GM23248 (cell line): ENCODE results near the gene RAD51B. TPM values are rescaled to one million over a fixed set of nuclear protein-coding genes. Genes with fewer than 3 reads are reported as not detected.

ENCODE experiments used
- DNase-seq: peaks from one replicate; pipeline ENCODE4 v3.0.0-alpha.2; 2015
- H2AFZ ChIP-seq: fragments of 200-600 bp; sonication (generic); 2 replicates; pipeline ENCODE4 v1.6.1; 2016; ENCODE audit warnings: antibody characterized with exemption
- H3F3A ChIP-seq: fragments of 200-600 bp; sonication (generic); 2 replicates; pipeline ENCODE4 v1.6.1; 2016; ENCODE audit warnings: mild to moderate bottlenecking, antibody characterized with exemption, mixed run types; ENCODE audit not compliant: insufficient read depth
- H3K27ac ChIP-seq: fragments of 200-600 bp; sonication (generic); 2 replicates; pipeline ENCODE4 v1.5.1; 2016; ENCODE audit warnings: mild to moderate bottlenecking
- H3K27me3 ChIP-seq: fragments of 200-600 bp; sonication (generic); replicated peaks from 2 replicates; pipeline ENCODE4 v1.6.1; 2016; ENCODE audit warnings: mild to moderate bottlenecking; ENCODE audit not compliant: insufficient read depth
- H3K36me3 ChIP-seq: fragments of 200-600 bp; sonication (generic); 2 replicates; pipeline ENCODE4 v1.6.1; 2016; ENCODE audit warnings: low read depth, mild to moderate bottlenecking
- H3K4me1 ChIP-seq: fragments of 200-600 bp; sonication (generic); 2 replicates; pipeline ENCODE4 v1.6.1; 2016; ENCODE audit warnings: mild to moderate bottlenecking; ENCODE audit not compliant: insufficient read depth
- H3K4me2 ChIP-seq: fragments of 200-600 bp; sonication (generic); one replicate; pipeline ENCODE4 v1.6.1; 2016; ENCODE audit warnings: mild to moderate bottlenecking; ENCODE audit not compliant: unreplicated experiment
- H3K4me3 ChIP-seq: fragments of 200-600 bp; sonication (generic); 2 replicates; pipeline ENCODE4 v1.5.1; 2016; ENCODE audit warnings: mild to moderate bottlenecking
- H3K79me2 ChIP-seq: fragments of 200-600 bp; sonication (generic); 2 replicates; pipeline ENCODE4 v1.6.1; 2016; ENCODE audit warnings: mild to moderate bottlenecking; ENCODE audit not compliant: insufficient read depth
- H3K9ac ChIP-seq: fragments of 200-600 bp; sonication (generic); 2 replicates; pipeline ENCODE4 v1.6.1; 2016; ENCODE audit warnings: mild to moderate bottlenecking
- H3K9me2 ChIP-seq: fragments of 200-600 bp; sonication (generic); 2 replicates; pipeline ENCODE4 v1.6.1; 2016; ENCODE audit warnings: mixed run types, mild to moderate bottlenecking, moderate library complexity; ENCODE audit not compliant: insufficient read depth
- H3K9me3 ChIP-seq: fragments of 200-600 bp; sonication (generic); one replicate; pipeline ENCODE4 v1.6.1; 2017; ENCODE audit warnings: low read depth
- H4K20me1 ChIP-seq: fragments of 200-600 bp; sonication (generic); 2 replicates; pipeline ENCODE4 v1.6.0; 2016; ENCODE audit not compliant: insufficient read depth
- EZH2 ChIP-seq: fragments of 200-600 bp; sonication (generic); IDR thresholded peaks from 2 replicates; pipeline ENCODE4 v1.6.1; 2018; ENCODE audit warnings: antibody characterized with exemption, mild to moderate bottlenecking; ENCODE audit not compliant: insufficient read depth, poor library complexity, severe bottlenecking
- EZH2phosphoT487 ChIP-seq: fragments of 200-600 bp; sonication (generic); IDR thresholded peaks from 2 replicates; pipeline ENCODE4 v1.6.1; 2018; ENCODE audit warnings: antibody characterized with exemption, moderate library complexity, mild to moderate bottlenecking, low read depth; ENCODE audit not compliant: insufficient read depth
- WGBS, 2 experiments: methylation state at CpG; one replicate each; pipeline ENCODE4 v1.1.6; 2015 to 2017; ENCODE audit warnings: low lambda C conversion rate in 2 of 2, low coverage in 1 of 2; ENCODE audit errors: missing lambda C conversion rate in 2 of 2; 5-methylcytosine and 5-hydroxymethylcytosine counted together
- in situ Hi-C: fragments of 300-500 bp; cut with MboI; formaldehyde crosslinking; loops from 2 replicates; pipeline ENCODE4 v1.15.0; 2020
- polyA plus RNA-seq: library from polyadenylated mRNA; unstranded; fragments of >200 nt; fragmentation: Nextera tagmentation; extraction: Ambion mirVana; gene quantifications from 2 replicates; pipeline ENCODE4 v1.2.1, GENCODE V29; 2016
- total RNA-seq: library from RNA; depleted of rRNA; stranded (reverse); fragments of >200 nt; shearing (Covaris generic); gene quantifications from 2 replicates; pipeline ENCODE4 v1.2.3, GENCODE V29; 2014

Gene RAD51B
- total and polyA plus RNA-seq, 2 experiments from 2014 or later: 4.0 to 8.8 TPM

- no peaks in the 10 kb centered on the region for H3K79me2 ChIP-seq
- WGBS, 2 experiments: 50 to 53% methylated on average over 8 of the region's 8 CpGs
- no peak for TF ChIP-seq EZH2
- no peak for TF ChIP-seq EZH2phosphoT487
- H4K20me1 ChIP-seq: no peaks in the 10 kb centered on the region
- H3K4me2 ChIP-seq: no peak overlapping the region
- H3K27me3 ChIP-seq: no peaks in the 10 kb centered on the region
- H3K9me3 ChIP-seq: no peaks in the 10 kb centered on the region
- H3K27ac ChIP-seq: no peak overlapping the region
- in situ Hi-C loops: no loop called here
- no peaks in the 10 kb centered on the region for H3K9me2 ChIP-seq
- DNase-seq: peak; percentile 45
- H3K36me3 ChIP-seq: no peaks in the 10 kb centered on the region
- H3K4me3 ChIP-seq: no peak overlapping the region
- H2AFZ ChIP-seq: peak overlapping the region; percentile 47; the same call in 1 of the 2 replicates
- H3F3A ChIP-seq: peaks cover 20% of the 10 kb centered on the region
- no peak overlapping the region for H3K9ac ChIP-seq
- peaks cover 22% of the 10 kb centered on the region for H3K4me1 ChIP-seq
These were observed 540.4 kb downstream of the RAD51B start for GRCh38 chr14:68359837-68360552.

- no peaks in the 10 kb centered on the region for H4K20me1 ChIP-seq
- no peaks in the 10 kb centered on the region for H3K9me2 ChIP-seq
- H3F3A ChIP-seq: peaks cover 32% of the 10 kb centered on the region
- H3K4me2 ChIP-seq: no peak overlapping the region
- 64% methylated on average over 2 of the region's 2 CpGs for WGBS, 2 experiments
- no peak overlapping the region; the same call in 1 of the 2 replicates for H3K27ac ChIP-seq
- no peak overlapping the region for H3K4me3 ChIP-seq
- no peak overlapping the region for H3K9ac ChIP-seq
- H2AFZ ChIP-seq: no peak overlapping the region
- no peaks in the 10 kb centered on the region for H3K9me3 ChIP-seq
- H3K27me3 ChIP-seq: no peaks in the 10 kb centered on the region
- no peaks in the 10 kb centered on the region for H3K79me2 ChIP-seq
- in situ Hi-C loops: no loop called here
- TF ChIP-seq EZH2phosphoT487: 0 out of 2 replicates have a peak, but pooled peaks have one; percentile 42
- TF ChIP-seq EZH2: no peak
- DNase-seq: peak; percentile 65
- H3K4me1 ChIP-seq: peaks cover 34% of the 10 kb centered on the region
- no peaks in the 10 kb centered on the region for H3K36me3 ChIP-seq
These were observed 541.7 kb downstream of the RAD51B start for GRCh38 chr14:68361231-68361630.

GRCh38 chr14:68362846-68363245 lies 543.3 kb downstream of the RAD51B start:
- no peaks in the 10 kb centered on the region for H3K27me3 ChIP-seq
- DNase-seq: no peak
- H3K9me2 ChIP-seq: no peaks in the 10 kb centered on the region
- no peaks in the 10 kb centered on the region for H3K79me2 ChIP-seq
- WGBS, 2 experiments: 93 to 100% methylated on average over 4 of the region's 4 CpGs
- H3K27ac ChIP-seq: no peak overlapping the region
- peaks cover 32% of the 10 kb centered on the region for H3F3A ChIP-seq
- H3K4me1 ChIP-seq: peaks cover 34% of the 10 kb centered on the region
- no peak overlapping the region for H3K9ac ChIP-seq
- no peak overlapping the region for H2AFZ ChIP-seq
- in situ Hi-C loops: no loop called here
- no peak overlapping the region for H3K4me3 ChIP-seq
- no peaks in the 10 kb centered on the region for H4K20me1 ChIP-seq
- no peaks in the 10 kb centered on the region for H3K9me3 ChIP-seq
- no peak overlapping the region for H3K4me2 ChIP-seq
- no peak for TF ChIP-seq EZH2
- no peak for TF ChIP-seq EZH2phosphoT487
- H3K36me3 ChIP-seq: no peaks in the 10 kb centered on the region

- 90 to 93% methylated on average over 11 of the region's 11 CpGs for WGBS, 2 experiments
- in situ Hi-C loops: no loop called here
- no peaks in the 10 kb centered on the region for H3K27me3 ChIP-seq
- no peak for DNase-seq
- no peak for TF ChIP-seq EZH2phosphoT487
- TF ChIP-seq EZH2: no peak
- H3K36me3 ChIP-seq: no peaks in the 10 kb centered on the region
- H3K4me1 ChIP-seq: peaks cover 34% of the 10 kb centered on the region
- no peak overlapping the region for H3K27ac ChIP-seq
- H3K9ac ChIP-seq: no peak overlapping the region
- no peaks in the 10 kb centered on the region for H4K20me1 ChIP-seq
- no peaks in the 10 kb centered on the region for H3K79me2 ChIP-seq
- peaks cover 32% of the 10 kb centered on the region for H3F3A ChIP-seq
- H3K4me2 ChIP-seq: no peak overlapping the region
- no peaks in the 10 kb centered on the region for H3K9me3 ChIP-seq
- no peak overlapping the region for H2AFZ ChIP-seq
- no peaks in the 10 kb centered on the region for H3K9me2 ChIP-seq
- H3K4me3 ChIP-seq: no peak overlapping the region
These were observed 543.9 kb downstream of the RAD51B start for GRCh38 chr14:68363466-68363842.
